Memory B cell (primary cell): ENCODE measurements around the gene SIRT7.

Source experiments
- ATAC-seq: fragments of 150-1000 bp; cut with Tn5 transposase; 2 replicates; pipeline ENCODE4 v1.10.0; 2021; ENCODE audit warnings: low read depth, mild to moderate bottlenecking, moderate library complexity
- DNase-seq, 2 donors: peaks; one replicate each; pipeline ENCODE4 v3.0.0; 2022; ENCODE audit warnings: low spot score in 2 of 2
- H3K27ac Mint-ChIP-seq: one replicate; pipeline ENCODE4 v1.8.0; 2022; ENCODE audit warnings: mild to moderate bottlenecking, moderate library complexity, mixed read lengths
- H3K27me3 Mint-ChIP-seq: one replicate; pipeline ENCODE4 v1.8.0; 2022; ENCODE audit warnings: mixed read lengths
- H3K36me3 Mint-ChIP-seq: one replicate; pipeline ENCODE4 v1.8.0; 2022; ENCODE audit warnings: mild to moderate bottlenecking, mixed read lengths
- H3K4me1 Mint-ChIP-seq: one replicate; pipeline ENCODE4 v1.8.0; 2022; ENCODE audit warnings: mixed read lengths
- H3K4me3 Mint-ChIP-seq: one replicate; pipeline ENCODE4 v1.8.0; 2022; ENCODE audit warnings: mild to moderate bottlenecking, moderate library complexity, mixed read lengths
- H3K9me3 Mint-ChIP-seq: one replicate; pipeline ENCODE4 v1.8.0; 2022; ENCODE audit warnings: mixed read lengths

Gene SIRT7

DNA sequence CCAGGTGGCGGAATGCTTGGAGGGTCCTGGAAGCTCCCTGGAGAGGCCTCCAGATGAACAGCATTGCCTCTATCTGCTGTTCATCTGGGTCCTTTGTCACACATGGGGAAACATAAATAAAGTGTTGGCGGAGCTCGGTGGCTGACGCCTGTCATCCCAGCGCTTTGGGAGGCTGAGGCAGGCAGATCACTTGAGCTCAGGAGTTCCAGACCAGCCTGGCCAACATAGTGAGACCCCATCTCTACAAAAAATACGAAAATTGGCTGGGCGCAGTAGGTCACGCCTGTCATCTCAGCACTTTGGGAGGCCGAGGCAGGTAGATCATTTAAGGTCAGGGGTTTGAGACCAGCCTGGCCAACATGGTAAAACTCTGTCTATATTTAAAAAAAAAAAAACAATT is 26.9 kb upstream of the SIRT7 start:
- no peaks in the 10 kb centered on the region for H3K4me1 Mint-ChIP-seq
- ATAC-seq (no peak), DNase-seq (no peak)
- H3K4me3 Mint-ChIP-seq: no peak overlapping the region
- H3K27ac Mint-ChIP-seq: no peak overlapping the region
- no peaks in the 10 kb centered on the region for H3K36me3 Mint-ChIP-seq
- H3K9me3 Mint-ChIP-seq: no peaks in the 10 kb centered on the region
- peaks cover 11% of the 10 kb centered on the region for H3K27me3 Mint-ChIP-seq

DNA sequence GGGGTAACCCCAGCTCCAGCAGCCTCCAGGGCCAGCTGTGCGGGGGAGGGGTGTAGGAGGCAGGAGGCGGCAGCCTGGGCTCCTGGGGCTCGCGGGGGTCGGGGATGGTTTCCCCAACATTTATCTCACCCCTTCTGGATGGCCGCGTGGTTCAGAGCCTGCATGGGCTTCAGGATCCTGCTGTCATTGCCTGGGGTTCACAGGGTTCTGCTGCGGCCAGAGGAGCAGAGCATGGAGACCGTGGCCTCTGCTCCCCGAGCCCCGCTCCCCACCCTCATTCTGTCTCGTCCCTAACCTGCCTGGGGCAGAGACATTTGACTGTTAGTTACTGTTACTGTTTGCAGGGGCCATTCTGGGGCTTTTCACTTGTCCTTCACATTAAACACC is 24.2 kb upstream of the SIRT7 start:
- Mint-ChIP-seq H3K27ac (no peak overlapping the region), H3K4me3 (no peak overlapping the region), H3K9me3 (no peaks in the 10 kb centered on the region), H3K36me3 (no peaks in the 10 kb centered on the region), H3K27me3 (peaks cover 9% of the 10 kb centered on the region), H3K4me1 (no peaks in the 10 kb centered on the region)
- ATAC-seq: no peak
- DNase-seq: no peak

DNA sequence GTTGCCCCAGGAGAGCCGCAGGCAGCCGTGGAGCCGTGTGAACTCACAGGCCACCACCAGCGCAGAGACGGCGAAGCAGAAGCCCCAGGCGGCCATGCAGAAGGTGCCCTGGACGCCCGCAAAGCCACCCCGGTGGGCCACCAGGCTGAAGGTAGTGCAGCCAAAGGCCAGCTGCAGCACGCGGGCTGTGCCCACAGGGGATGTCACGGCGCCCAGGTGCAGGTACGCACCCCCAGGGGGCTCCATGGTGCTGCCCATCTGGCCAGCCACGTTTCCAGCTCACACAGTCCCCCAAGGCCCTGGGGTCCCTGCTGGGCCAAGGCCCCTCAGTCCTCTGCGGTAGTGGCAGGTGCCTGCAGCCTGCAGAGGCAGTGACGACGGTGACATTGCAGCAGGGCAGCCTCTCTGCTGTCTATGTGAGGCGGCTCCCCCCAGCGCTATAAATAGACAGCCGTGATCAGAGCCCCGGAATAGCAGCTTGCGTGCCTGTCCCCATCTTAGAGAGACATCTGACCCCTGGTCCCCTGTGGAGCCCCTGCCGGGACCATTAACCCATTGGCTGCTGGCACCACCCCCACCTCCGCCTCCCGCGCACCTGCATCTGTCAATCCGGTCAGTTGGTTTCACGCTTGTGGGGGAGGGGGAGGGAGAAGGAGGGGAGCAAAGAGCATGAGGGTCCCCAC is 23.6 kb upstream of the SIRT7 start:
- no peak for ATAC-seq
- no peak for DNase-seq
- Mint-ChIP-seq H3K27ac (no peak overlapping the region), H3K27me3 (peaks cover 6% of the 10 kb centered on the region), H3K4me3 (no peak overlapping the region), H3K36me3 (no peaks in the 10 kb centered on the region), H3K9me3 (no peaks in the 10 kb centered on the region), H3K4me1 (peaks cover 1% of the 10 kb centered on the region)

DNA sequence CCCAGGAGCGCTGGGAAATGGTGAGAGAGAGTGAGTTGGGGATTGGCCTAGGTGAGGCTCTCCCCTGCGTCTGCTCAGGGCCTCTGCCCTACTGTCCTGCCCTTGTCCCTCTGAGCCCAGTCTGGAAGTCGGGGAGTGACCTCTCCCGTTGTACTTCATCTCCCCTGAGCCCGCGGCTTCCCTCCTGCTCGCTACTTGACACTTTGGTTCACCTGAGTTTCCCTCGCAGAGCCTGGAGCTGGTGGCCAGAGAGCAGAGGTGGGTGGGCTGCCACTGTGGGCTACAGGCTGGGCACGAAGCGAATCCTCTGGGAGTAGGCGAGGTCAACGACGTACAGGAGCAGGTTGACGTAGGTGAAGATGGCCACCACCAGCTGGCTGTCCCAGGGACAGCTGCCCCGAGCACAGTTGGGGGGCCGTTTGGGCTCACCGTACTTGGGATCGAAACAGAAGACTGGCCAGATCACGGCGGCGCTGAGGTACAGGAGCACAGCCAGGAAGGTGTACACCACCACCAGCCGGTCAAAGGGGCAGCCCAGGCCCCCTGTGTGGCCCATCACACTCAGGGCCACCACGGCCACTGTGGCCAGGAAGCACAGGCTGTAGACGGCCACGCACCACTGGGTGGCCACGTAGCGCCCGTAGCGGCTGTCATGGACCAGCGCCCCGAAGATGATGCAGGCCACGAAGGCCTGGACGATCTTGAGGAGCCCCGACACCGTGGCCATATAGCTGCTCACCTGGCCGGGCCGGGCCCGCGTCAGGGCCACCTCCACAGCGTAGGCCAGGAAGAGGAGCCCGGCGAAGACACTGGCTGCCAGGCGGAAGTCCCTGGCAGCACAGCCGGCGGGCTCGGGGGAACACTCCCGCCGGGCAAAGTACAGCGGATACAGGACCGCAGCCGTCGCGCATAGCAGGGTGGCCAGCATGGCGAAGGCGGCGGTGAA is 22.8 kb upstream of the SIRT7 start:
- no peak for DNase-seq
- no peak for ATAC-seq
- H3K9me3 Mint-ChIP-seq: no peaks in the 10 kb centered on the region
- no peak overlapping the region for H3K27ac Mint-ChIP-seq
- peaks cover 4% of the 10 kb centered on the region for H3K4me1 Mint-ChIP-seq
- peaks cover 6% of the 10 kb centered on the region for H3K27me3 Mint-ChIP-seq
- H3K4me3 Mint-ChIP-seq: no peak overlapping the region
- no peaks in the 10 kb centered on the region for H3K36me3 Mint-ChIP-seq

DNA sequence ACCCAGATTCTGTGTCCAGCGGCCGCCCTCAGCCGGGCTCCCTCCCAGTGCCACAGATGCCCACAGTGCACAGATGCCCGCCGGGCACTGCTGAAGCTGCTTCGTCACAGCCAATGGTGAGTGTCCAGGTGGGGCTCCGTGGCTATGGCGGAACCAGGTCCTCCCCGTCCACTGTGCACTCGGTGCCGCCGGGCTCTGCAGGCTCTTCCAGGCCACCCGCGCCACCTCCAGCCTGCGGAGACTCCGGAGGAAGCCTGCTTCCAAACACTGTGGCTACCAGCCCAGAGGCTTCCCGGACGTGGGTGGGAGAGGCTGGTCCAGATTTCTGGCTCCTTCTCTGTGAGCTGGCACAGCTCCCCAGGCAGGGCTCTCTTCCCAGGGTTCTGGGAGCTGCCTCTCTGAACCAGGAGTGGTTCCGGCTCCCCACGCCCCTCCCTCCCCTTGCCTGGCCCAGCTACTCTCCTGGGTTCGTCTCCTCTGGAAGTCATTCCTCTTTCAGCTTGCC is 22.0 kb upstream of the SIRT7 start:
- Mint-ChIP-seq H3K4me1 (peaks cover 5% of the 10 kb centered on the region), H3K4me3 (no peak overlapping the region), H3K36me3 (no peaks in the 10 kb centered on the region), H3K27ac (no peak overlapping the region), H3K27me3 (peaks cover 6% of the 10 kb centered on the region), H3K9me3 (no peaks in the 10 kb centered on the region)
- ATAC-seq: no peak
- no peak for DNase-seq

DNA sequence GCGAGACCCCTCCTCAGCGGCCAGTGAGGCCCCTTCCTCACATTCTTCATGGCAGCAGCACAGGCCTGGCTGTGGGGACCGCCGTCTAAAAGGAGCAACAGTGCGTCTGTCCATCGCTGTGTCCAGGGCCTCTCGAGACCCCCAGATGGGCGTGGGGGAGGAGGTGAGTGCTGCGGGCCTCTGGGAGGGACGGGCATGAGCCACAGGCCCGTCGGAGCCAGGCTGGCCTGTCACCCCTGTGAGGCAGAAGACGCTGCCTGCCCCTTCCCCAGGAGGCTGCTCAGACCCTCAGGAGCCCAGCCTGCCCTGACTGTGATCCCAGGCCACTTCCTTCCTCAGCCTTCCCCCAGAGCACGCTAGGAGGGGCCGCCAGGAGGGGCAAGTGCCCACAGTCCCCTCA is 21.2 kb upstream of the SIRT7 start:
- DNase-seq (no peak), ATAC-seq (no peak)
- Mint-ChIP-seq H3K9me3 (no peaks in the 10 kb centered on the region), H3K36me3 (no peaks in the 10 kb centered on the region), H3K27ac (no peak overlapping the region), H3K27me3 (peaks cover 4% of the 10 kb centered on the region), H3K4me1 (peaks cover 5% of the 10 kb centered on the region), H3K4me3 (no peak overlapping the region)

DNA sequence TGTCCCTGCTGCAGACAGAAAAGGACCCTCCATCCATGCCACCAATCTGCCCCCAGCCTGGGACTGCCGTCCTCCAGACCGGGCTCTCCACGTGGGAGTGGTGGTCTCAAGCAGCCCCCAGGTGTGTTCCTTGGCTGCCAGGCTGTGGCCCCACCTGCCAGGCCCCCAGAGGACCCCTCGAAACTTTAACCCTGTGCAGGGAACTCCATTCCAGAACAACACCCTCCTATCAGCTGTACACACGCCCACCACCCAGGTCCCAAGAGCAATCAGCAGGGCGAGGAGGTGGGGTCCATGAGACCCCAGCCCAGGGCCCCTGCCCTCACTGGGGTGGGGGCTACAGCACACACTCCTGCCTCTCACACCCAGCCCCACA is 17.7 kb upstream of the SIRT7 start:
- Mint-ChIP-seq H3K9me3 (no peaks in the 10 kb centered on the region), H3K4me1 (peaks cover 5% of the 10 kb centered on the region), H3K27me3 (peaks cover 6% of the 10 kb centered on the region), H3K4me3 (peak overlapping the region; percentile 11), H3K27ac (no peak overlapping the region), H3K36me3 (no peaks in the 10 kb centered on the region)
- no peak for ATAC-seq
- no peak for DNase-seq

DNA sequence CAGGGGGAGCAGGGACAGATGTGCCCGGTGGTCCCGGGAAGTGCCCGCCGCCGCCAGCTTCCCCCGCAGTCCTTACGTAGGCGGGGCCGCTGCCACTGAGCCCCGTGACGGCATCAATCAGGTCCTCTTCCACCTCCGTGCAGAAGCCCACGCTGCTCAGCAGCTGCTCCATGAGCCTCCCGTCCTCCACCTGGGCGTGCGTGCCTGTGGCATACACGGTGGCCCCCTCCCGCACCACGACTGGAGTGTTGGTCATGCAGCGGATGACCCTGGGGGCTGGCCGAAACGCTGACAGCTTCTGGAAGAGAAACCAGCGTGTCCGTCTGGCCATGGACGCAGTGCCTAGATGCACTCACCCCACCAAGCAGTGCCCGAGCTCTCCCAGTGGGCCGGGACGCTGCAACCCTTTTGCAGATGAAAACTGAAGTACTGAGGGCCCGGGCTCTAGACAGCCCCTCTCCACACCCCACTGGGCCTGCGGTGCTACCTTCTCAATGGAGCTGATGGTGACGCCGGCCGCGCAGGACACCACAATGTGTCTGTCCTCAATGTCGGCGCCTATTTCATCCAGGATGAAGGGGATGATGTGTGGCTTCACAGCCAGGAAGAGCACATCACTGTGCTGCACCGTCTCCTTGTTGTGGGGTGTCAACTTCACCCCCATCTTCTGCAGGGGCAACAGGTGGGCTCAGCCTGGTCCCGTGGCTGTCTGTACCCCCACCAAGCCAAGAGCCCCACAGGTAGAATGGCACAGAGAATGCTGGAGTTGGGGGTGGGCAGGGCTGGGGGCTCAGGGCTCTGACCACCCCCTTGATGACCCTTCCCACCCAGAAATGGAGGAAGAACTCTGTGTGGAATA is 17.1 kb upstream of the SIRT7 start:
- Mint-ChIP-seq H3K9me3 (no peaks in the 10 kb centered on the region), H3K27me3 (peaks cover 2% of the 10 kb centered on the region), H3K27ac (no peak overlapping the region), H3K4me1 (peaks cover 5% of the 10 kb centered on the region), H3K4me3 (peak overlapping the region; percentile 11), H3K36me3 (no peaks in the 10 kb centered on the region)
- DNase-seq (no peak), ATAC-seq (no peak)

DNA sequence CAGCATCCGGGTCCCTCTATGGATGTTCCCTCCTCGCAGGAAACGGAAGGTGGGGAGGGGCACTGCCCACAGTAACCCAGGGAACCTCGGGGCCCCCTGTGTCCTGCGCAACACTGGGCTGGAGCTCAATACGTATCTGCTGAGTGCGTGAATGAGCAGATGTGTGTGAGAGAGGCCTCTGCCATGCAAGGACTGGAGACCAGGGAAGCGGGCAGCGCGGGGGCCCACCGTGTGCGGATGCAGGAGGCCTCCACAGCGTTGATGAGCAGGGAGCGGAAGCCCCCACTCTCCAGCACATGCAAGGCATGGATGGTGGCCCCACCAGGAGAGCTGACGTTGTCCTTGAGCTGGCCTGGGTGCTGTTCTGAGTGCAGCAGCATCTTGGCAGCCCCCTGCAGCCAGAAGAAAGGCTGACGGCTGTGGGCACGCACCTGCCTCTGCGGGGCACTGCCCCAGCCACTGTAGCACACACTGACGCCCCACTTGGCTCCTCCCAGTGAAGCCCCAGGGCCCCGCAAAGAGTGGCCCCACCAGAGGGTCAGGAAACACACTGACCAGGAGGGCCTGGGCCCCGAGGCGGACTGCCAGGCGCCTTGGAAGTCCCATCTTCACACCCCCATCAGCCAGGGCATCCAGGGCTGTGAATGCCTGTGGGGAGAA is 16.3 kb upstream of the SIRT7 start:
- H3K36me3 Mint-ChIP-seq: no peaks in the 10 kb centered on the region
- peaks cover 5% of the 10 kb centered on the region for H3K4me1 Mint-ChIP-seq
- H3K27me3 Mint-ChIP-seq: peaks cover 2% of the 10 kb centered on the region
- H3K9me3 Mint-ChIP-seq: no peaks in the 10 kb centered on the region
- H3K27ac Mint-ChIP-seq: no peak overlapping the region
- no peak overlapping the region for H3K4me3 Mint-ChIP-seq
- DNase-seq: no peak
- no peak for ATAC-seq

DNA sequence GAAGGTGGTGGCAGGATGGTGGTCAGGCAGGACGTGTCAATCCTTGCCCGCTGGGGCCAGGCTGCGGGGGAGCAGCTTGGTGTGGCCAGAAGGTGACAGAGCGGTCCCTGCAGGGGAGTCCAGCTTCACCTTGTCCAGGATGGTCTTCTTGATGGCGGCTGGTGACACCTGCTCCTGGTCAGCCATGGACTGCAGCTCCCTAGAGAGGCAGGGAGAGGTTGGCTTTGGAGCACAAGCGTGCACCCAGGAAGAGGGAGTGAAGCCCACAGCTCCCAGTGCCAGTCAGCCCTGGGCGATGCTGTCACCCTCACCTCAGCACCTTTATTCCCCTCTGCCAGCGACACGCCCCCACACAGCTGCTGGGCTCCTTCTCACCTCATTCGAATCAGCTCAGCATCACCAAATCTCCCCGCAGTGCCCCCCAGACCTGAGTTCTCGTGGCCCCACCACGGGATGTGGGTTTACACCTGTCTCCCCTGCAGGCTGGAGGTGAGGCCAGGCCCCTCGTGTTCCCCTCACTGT is 15.3 kb upstream of the SIRT7 start:
- no peaks in the 10 kb centered on the region for H3K9me3 Mint-ChIP-seq
- ATAC-seq (no peak), DNase-seq (no peak)
- no peaks in the 10 kb centered on the region for H3K36me3 Mint-ChIP-seq
- H3K27ac Mint-ChIP-seq: no peak overlapping the region
- H3K4me1 Mint-ChIP-seq: peaks cover 7% of the 10 kb centered on the region
- no peak overlapping the region for H3K4me3 Mint-ChIP-seq
- peaks cover 4% of the 10 kb centered on the region for H3K27me3 Mint-ChIP-seq

DNA sequence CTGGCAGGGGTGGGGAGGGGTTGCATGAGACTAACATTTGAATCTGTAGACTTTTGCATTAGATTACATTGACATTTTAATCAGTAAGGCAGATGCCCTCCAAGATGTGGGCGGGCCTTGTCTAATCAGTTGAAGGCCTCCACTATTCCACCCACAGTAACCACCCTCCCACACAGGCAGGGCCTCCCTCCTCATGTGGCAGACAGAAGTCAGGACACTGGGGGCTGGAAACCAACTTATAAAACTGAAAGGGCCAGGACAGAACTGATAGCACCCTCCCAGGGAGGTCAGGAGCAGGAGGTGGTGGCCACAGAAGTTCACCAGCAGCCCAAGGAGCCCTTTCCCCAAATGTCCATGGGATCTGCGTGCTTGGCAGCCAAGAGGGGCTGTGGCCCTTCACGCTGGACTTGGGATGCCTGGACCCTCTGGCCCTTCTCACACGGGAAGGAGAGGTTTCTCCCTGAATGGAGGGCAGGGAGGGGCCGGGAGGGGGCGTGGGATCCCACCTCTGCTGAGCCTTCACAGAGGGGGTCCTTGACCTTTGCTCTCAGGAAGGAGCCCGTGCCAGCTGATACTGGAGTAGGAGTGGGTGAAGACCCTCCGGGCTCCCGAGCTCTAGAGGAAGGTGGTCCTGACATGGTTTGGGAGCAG is 14.5 kb upstream of the SIRT7 start:
- Mint-ChIP-seq H3K9me3 (no peaks in the 10 kb centered on the region), H3K4me3 (no peak overlapping the region)
- no peak for ATAC-seq

DNA sequence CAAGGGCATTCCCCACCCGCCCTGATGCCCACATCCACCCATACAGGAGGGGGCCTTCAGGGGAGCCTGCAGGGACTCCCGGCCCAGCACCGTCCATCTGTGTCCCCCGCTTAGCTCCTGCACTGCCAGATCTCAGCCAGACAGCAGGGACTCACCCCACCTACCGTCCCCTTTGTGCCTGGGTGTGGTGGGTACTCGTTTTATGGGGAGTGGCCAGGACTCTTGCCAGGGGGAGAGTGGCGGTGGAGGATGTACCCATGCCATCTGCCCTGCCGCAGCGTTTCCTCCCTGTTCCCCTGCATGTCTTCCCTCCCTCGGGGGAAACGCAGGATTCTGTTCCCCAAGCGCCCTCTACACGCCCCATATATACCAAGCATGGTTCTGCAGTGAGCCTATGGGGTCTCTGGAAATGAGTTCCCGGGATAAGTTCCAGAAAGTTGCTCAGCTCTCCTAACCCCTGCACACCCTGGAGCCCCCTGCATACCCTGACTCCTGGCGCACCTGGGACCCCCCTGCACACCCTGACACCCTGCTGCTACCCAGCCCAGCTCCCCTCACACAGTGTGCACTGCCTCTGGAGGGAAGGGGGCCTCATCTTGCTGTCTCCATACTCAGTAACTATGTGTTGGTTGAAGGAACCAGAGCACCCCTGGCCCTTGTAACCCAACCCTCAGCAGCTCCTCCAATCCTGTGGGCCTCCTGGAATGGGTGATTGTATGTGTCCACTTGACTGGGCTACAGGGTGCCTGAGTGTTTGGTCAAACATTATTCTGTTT is 13.8 kb upstream of the SIRT7 start:
- DNase-seq (no peak), ATAC-seq (no peak)
- peaks cover 7% of the 10 kb centered on the region for H3K4me1 Mint-ChIP-seq
- peaks cover 4% of the 10 kb centered on the region for H3K27me3 Mint-ChIP-seq
- no peak overlapping the region for H3K4me3 Mint-ChIP-seq
- no peak overlapping the region for H3K27ac Mint-ChIP-seq
- no peaks in the 10 kb centered on the region for H3K36me3 Mint-ChIP-seq
- no peaks in the 10 kb centered on the region for H3K9me3 Mint-ChIP-seq

More for the DNA sequence above, 14.5 kb upstream of the SIRT7 start:
- Mint-ChIP-seq H3K36me3 (no peaks in the 10 kb centered on the region), H3K27me3 (peaks cover 4% of the 10 kb centered on the region), H3K4me1 (peaks cover 7% of the 10 kb centered on the region), H3K27ac (no peak overlapping the region)
- no peak for DNase-seq
